Stimulated activated naive CD4-positive, alpha-beta T cell (primary cell): Measurements from ENCODE around the gene TLR8.
"Not testable (repeated sequence)": the region's sequence is repeated elsewhere in the genome, so short reads cannot be mapped to it uniquely, and the experiment has no call there.

Experiments used
- DNase-seq, 6 experiments: peaks; one replicate each; lab custom pipeline; 2025; lab: John Stamatoyannopoulos, UW

The TLR8 gene

DNA sequence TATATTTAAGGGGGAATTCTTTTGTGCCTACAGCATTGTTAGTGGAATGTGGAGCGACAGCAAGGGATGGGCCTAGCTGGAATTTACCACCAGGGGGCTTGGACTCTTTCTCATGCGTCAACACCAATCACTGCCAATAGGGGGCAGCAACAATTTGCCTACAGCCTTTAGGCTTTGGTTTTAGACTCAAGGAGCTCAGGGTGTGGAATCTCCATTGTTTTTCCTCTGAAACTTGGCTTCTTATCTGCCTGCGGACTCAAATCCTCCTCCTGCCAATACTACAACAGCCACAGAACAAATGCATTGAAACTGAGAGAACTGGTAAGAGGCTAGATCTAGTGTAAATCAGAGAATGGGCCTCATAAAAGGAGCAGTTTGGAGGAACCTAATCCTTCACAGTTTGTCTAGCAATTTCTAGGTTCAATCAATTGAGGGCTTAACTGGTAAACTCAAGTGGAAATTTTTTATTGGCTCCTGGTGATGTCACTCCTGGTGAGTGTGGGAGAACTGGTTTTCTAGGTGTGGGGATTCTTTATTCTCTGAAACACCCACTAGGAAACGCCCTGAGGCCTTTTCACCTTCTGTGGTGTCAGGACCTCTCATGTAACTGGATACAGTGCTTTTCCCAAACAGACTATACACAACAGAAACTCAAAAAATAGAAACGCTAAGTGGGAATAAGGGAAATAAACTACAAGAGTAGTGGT, 40.6 kb downstream of the TLR8 start:
- peak; percentile 43 to 89 (median 64) for DNase-seq

DNA sequence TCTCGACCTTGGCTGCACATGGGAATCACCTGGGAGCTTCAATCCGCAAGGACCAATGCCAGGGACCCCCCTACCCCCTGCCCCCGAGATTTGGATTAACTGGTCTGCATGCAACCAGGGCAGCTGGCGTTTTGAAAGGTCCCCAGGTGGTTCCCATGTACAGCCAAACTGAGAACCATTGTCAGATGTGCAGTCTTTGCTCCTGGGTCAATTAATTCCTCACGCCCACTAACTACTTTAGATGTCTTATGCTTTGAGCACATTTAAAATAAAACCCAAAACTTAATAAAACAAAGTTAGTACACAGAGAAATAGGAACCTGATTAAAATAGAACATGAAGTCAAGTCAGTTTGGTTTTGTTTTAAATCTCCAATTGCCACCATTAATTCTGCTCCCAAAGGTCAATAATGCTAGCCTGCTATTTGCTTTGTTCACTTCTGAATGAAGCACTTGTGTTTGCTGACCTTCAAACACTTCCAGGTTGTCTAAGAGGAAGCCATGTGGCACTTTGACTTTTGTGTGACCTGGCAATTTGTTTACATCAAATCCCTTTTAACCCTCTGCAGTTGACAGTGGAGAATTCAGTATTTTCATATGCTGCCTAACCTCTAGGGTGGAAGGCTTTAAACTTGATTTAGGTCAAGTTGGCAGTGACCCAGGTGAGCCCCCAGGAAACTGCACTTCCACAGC, 41.3 kb downstream of the TLR8 start:
- no peak for DNase-seq

GRCh38 chrX:12948495-12948894, 42.1 kb downstream of the TLR8 start:
- no peak for DNase-seq

DNA sequence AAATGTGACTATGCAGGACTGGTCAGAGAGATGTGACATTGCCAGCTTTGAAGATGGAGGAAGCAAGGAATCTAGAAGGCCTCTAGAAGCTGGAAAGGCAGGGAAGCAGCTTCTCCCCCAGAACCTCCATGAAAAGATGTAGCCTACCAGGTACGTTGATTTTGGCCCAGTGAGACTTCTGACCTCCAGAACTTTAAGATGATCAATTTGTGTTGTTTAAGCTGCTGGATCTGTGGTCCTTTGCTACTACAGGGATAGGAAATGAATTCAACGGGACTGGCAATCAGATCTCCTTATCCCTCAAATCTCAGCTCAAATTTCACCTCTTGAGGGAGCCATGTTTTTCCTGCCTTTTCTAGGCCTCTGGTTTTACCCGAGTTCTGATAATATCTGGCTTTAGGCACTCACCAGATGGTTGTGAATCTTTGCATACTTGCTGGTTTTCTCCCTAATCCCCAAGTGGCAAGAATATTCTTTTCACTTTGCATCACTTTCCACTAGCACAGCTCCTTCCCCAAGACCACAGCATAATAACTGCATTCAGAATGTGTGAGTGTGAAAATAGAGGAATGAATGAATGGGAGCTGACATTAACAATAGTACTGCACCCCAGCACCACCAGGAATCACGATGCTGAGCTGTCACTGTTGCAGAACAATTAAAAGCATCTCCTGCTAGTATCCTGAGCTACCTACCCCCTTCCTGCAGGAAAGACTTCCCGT, 42.9 kb downstream of the TLR8 start:
- no peak for DNase-seq

- DNase-seq: peak; percentile 70 to 86 (median 80)
Measured at GRCh38 chrX:12949927-12950656, 43.7 kb downstream of the TLR8 start.

DNA sequence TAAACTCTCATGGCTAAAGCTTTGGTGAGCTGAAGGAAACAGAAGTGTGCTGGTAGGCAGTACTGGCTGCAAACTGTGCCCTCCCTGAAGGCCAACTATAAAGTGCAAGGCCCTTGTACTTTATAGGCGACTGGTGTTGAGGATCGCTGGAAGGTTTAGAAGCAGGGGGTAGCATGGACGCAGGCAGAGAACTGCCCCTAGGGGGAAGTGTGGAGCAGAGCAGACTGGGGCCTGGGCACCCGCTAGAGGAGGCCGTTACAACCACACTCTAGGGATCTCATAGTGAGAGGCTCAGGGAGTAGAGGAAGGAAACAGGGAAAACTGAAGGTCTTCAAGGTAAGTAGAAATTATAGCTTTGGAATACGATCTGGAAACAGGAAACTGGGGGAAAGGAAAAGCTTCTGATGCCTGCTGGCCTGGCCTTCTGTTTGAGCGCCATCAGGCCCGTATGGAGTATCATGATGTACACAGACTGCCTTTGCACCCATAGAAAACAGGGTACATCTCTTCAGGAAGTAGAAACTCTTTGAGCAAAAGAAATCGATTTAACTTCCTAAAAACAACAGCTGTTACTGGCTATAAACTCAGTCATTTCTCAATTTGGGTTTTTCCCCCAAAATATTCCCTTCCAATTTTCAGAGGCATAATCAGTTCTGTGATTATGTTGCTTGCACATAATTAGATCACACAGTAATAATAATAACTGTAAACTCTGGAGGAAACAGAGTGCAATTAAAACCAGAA, 44.6 kb downstream of the TLR8 start:
- peak; percentile 34 to 73 (median 56) for DNase-seq

DNA sequence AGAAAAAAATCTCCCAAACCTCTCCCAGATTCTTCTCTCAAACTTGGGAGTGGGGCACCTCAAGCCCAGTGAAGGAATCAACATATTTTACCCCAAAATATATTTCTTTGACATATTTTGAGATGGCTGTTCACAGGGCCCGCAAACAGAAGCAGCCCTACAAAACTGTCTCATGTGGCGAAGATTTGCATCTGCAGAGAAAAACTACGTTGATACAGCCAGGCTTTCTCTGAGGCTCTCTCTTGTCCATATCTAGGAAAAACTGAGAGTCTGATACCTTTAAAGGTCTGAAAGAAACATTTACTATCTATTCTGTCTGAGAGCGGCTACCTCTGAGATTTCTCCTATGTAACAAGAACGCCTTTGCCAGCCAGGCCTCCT, 45.2 kb downstream of the TLR8 start:
- peak in 4 of 6 experiments; percentile 6 to 59 (median 34) for DNase-seq

DNA sequence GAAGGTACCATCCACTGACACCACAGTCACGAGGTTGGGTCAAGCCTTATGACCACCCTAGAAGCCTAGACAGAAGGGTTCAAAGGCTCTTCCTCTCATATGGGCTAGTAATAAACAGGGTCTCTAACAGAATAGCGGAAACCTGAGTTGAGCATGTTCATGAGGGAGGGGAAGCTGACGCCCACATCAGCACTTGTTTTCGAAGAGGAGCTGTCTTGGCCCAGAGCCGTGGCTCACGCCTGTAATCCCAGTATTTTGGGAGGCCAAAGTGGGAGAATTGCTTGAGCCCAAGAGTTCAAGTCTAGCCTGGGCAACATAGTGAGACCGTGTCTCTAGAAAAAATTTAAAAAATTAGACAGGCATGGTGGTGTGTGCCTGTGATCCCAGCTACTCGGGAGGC, 47.0 kb downstream of the TLR8 start:
- no peak for DNase-seq

DNA sequence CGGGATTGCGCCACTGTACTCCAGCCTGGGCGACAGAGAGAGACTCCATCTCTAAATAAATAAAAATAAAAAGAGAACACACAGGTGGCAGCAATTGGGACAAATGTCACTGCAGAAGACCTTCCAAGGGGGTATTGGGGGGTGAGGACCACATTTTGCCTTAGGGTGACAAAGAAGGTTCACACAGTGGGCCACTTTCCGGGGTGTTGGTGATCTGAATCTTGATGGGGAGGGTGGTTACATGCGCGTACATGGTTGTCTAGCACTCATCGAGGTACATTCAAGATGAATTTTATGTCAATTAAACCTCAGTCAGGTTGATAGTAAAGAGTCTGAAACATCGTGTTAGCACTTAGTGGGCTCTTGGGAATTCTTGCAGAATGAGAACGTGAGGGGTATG, 48.0 kb downstream of the TLR8 start:
- DNase-seq: no peak

DNA sequence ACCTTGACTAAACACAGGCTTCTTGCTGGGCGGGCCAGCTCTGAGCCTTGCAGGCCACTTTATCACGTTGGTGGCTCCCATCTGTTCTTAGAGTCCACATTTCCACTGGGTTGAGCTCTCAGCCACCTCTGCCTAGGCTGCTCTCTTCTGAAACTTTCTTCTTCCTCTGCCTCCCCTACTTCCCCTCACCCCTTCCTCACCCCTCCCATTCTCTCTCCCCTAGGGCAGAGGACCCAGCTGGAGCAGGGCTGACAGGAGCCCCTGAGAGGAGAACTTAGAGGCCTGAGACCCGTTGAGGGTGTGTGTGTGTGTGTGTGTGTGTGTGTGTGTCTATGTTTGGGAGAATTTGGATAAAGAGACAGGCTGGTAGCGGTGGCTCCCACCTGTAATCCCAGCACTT, 48.6 kb downstream of the TLR8 start:
- DNase-seq: no peak

- peak; percentile 20 to 59 (median 50) for DNase-seq
Measured at GRCh38 chrX:12955882-12956703, 49.7 kb downstream of the TLR8 start.

DNA sequence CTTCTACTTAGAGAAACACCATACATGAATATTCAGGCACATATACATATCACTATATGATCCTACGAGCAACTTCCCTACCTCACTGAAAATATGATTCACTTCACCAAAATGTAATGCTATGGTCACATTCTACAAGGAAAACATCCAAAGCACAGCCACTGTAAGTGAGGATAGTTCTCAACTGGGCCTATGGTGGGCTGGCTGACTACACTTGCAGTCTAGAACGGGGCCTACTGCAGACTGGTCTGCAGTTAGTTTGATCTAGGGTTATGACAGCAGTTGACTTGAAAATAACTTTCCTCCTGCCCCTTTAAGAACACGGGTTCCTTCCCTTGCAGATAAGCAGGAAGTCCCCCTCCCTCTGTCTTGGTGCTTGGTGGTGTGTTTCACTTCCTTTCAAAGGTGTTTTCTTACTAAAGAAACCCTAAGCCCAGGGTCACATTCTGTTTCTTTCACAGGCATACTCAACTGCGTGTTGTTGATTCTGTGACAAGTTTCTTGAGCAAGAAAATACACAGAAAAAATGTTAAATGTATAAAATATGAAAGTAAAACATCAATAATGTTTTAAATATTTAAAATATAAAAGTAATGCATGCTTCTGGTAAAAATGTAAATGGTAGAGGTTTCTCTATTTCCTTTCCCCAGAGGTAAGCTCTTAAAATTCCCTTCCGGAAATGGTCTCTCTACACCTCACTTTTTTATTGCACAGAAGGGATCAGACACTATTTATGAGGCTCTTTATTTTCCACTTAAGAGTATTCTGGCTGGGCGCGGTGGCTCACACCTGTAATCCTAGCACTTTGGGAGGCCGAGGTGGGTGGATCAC, 50.5 kb downstream of the TLR8 start:
- DNase-seq: peak; percentile 48 to 86 (median 68)

DNA sequence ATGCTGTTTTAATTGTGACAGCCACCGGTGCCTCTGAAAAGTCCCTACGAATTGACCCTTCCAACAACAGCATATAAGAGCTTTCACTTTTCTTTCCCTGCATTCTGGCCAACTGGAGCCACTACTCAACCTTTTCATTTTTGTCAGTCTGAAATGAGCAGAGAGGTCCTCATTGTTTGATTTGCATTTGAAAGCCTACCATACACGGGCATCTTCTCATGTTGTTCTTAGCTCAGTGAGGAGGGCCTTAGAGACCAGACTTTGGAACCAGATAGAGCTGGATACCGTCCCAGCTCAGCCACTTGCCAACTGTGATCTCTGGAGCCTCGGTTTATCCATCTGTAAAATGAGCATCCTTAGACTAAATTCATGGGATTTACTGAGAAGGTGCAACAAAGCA, 51.6 kb downstream of the TLR8 start:
- no peak for DNase-seq

GRCh38 chrX:12958461-12958860, 52.0 kb downstream of the TLR8 start:
- no peak for DNase-seq

DNA sequence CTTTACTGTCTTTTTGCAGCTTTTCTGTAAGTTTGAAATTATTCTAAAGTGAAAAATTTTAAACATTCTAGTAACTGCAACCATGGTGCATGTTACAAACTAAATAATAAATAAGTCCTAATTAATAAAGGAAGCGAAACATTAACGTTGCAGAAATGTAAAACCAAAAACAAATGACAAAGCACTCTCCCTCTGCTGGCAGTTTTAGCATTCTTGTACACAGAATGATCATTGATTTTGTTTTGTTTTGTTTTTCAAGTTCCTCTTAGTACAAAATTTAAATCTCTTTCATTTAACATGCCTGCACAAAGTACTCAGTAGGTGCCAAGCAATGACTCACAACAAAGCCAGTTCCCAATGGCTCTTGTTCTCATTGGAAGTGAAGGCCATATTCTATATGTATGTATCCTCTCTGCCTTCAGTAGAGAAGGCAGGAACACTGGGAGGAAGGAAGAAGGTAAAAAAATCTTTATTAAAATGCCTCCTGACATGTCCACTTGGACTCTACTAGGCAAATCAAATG, 54.8 kb downstream of the TLR8 start:
- no peak for DNase-seq

DNA sequence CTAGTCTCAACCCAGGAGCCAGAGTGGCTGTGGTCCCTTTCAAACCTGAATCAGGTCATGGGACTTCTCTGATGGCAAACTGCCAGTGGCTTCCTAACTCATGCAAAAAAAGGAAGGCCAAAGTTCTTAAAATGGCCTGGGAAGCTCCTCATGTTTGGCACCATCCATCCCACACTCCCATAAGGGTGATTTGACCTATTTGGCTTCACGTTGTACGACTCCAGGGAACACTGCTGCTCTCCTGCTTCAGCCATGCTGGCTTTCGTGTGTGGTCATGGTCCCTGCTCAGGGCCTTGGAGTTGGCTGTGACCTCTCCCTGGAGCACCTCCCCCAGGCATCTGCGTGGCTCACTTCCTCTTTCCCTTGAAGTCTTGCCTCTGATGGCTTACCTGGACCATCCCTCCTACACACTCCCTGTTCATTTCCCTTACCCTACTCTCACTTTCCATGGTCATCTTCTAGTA, 55.7 kb downstream of the TLR8 start:
- no peak for DNase-seq

GRCh38 chrX:12963210-12963850, 56.9 kb downstream of the TLR8 start:
- DNase-seq: not testable (repeated sequence)

- DNase-seq: no peak
Measured at GRCh38 chrX:12965131-12965940, 58.9 kb downstream of the TLR8 start.
